Measurements from ENCODE around the gene ENTREP1. TPM values are rescaled to one million over a fixed set of nuclear protein-coding genes. Genes with fewer than 3 reads are reported as not detected.
"Not testable (repeated sequence)": the region's sequence is repeated elsewhere in the genome, so short reads cannot be mapped to it uniquely, and the experiment has no call there.

The ENTREP1 gene
- polyA plus RNA-seq (ENCODE audit: insufficient read length in 12 of 12) = 10 to 100 TPM in 11 of 12 donors, not detected in 1; 21.6 to 57.6 (median 35.4) TPM
- long read RNA-seq, donor 1 = 0 reads
- long read RNA-seq, donor 2, transcript FAM189A2-202 (11 exons, 2,648 nt) = major isoform, 8 of 23 reads
- long read RNA-seq, donor 2, partial matches to known transcripts = 15 of 23 reads
- long read RNA-seq, donor 2, other reads (novel, unspliced or antisense) = 0 of 23 reads
- long read RNA-seq, donor 3, full-length matches to known transcripts = 3 of 3 reads
- long read RNA-seq, donor 3, partial matches to known transcripts = 0 of 3 reads
- long read RNA-seq, donor 3, other reads (novel, unspliced or antisense) = 0 of 3 reads
- long read RNA-seq, donor 4, partial matches to known transcripts = 0 of 4 reads
- long read RNA-seq, donor 4, other reads (novel, unspliced or antisense) = 0 of 4 reads
- long read RNA-seq, donor 5 = 0 reads
- long read RNA-seq, donor 6, partial matches to known transcripts = 0 of 3 reads
- long read RNA-seq, donor 6, other reads (novel, unspliced or antisense) = 0 of 3 reads
- long read RNA-seq, donor 7 = 0 reads
- long read RNA-seq, donor 8, transcript FAM189A2-202 (11 exons, 2,648 nt) = major isoform, 11 of 13 reads
- long read RNA-seq, donor 8, partial matches to known transcripts = 0 of 13 reads
- long read RNA-seq, donor 8, other reads (novel, unspliced or antisense) = 0 of 13 reads
- long read RNA-seq, donor 9, partial matches to known transcripts = 5 of 6 reads
- long read RNA-seq, donor 9, other reads (novel, unspliced or antisense) = 0 of 6 reads
- long read RNA-seq, donor 10, transcript FAM189A2-202 (11 exons, 2,648 nt) = major isoform, 7 of 7 reads
- long read RNA-seq, donor 10, partial matches to known transcripts = 0 of 7 reads
- long read RNA-seq, donor 10, other reads (novel, unspliced or antisense) = 0 of 7 reads
- long read RNA-seq, donor 11, partial matches to known transcripts = 0 of 1 reads
- long read RNA-seq, donor 11, other reads (novel, unspliced or antisense) = 0 of 1 reads

- DNase-seq = peak; percentile 16
These were observed at the start of gene ENTREP1 for GRCh38 chr9:69324549-69325401. ENTREP1 (plus strand) TSS chr9:69325215; CDS start chr9:69325310, 95 bp downstream.

GRCh38 chr9:69276775-69277174 lies 48.2 kb upstream of the ENTREP1 start:
- DNase-seq = no peak

DNA sequence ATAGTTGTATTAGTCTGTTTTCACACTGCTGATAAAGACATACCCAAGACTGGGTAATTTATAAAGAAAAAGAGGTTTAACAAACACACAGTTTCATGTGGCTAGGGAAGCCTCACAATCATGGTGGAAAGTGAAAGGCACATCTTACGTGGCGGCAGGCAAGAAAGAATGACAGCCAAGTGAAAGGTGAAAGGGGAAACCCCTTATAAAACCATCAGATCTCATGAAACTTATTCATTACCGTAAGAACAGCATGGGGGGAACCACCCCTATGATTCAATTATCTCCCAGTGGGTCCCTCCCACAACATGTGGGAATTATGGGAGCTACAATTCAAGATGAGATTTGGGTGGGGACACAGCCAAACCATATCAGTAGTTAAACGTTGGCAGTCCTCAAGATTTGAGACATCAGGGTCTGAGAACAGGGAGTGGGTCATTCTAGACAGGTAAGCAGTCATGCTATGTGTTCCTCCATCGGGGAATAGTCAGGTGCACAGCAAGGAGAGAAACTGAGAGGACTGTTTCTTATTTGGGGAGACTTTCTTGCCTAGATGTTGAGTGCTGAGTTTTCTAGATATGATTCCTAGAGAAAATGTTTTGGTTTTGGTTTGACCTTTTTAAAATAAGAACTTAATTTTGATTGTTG lies 45.8 kb upstream of the ENTREP1 start:
- no peak for DNase-seq

DNA sequence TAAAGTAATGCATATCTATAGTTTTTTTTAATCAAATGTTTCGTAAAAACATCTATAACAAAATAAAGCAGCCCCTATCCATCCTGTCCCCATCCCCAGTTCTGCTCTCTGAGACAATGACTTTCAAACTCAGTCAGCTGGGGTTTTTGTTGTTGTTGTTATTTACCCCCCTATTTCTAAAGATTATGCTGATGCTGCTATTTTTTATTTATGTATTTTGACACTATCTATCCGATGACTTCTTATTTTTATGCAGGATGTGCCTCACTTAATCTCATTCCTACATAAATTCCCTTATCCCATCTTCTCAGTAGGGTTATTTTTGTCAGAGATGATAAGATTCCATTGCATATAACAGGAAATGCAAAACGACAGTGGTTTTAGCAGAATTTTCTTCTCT lies 45.3 kb upstream of the ENTREP1 start:
- no peak for DNase-seq

DNA sequence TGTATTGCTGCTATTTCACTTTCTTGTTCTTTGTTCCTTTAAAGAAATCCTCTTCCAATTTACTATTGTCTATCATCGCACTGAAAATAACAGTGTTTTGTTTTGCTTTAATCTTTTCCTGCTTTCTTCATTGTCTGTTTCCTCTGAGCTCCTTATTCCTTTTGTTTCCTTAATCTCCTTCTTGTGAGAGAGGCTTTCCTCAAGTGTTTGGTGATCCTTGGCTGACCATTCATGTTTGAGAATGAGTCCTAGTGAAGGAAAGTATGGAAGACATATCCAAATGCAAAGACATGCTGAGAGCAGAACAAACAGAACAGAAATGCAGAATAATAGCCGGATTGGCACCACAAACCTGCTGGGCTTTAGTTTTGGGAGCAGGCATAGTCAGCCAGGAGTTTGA lies 42.0 kb upstream of the ENTREP1 start:
- DNase-seq = no peak

DNA sequence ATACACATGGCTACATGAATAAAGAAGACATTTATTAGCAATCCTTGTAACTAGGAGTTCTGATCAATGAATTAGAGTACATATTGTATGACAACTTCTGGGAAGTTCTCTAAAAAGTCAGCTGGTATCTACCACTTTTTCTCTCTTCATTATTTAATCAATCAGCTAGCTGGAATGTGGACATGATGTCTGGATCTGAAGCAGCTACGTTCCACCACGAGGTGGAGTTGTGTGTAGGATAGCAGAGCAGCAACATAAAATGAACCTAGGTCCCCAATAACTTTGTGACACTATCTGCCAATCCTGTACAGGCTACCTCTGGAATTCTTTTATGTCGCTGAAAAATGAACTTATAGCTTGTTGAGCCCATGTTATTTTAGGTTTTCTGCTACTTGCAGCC lies 32.9 kb upstream of the ENTREP1 start:
- DNase-seq = no peak

DNA sequence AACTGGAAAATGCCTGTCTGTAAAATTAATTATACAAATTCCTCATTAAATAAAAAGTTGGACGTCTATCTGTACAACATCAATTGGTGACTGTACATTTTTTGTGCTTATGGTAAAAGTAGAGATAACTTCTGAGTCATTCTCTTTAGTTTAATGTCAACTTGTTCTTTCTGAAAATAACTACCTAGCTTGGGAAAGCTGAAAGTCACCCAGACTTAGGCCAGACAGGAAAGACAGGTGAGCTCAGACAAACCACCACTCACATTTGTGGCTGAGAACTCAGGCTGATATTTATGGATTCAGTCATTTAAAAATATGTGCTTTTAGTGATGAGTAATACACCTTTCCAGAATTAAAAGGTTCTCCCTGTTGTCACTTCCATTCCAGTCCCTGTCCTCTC lies 31.9 kb upstream of the ENTREP1 start:
- DNase-seq = no peak

DNA sequence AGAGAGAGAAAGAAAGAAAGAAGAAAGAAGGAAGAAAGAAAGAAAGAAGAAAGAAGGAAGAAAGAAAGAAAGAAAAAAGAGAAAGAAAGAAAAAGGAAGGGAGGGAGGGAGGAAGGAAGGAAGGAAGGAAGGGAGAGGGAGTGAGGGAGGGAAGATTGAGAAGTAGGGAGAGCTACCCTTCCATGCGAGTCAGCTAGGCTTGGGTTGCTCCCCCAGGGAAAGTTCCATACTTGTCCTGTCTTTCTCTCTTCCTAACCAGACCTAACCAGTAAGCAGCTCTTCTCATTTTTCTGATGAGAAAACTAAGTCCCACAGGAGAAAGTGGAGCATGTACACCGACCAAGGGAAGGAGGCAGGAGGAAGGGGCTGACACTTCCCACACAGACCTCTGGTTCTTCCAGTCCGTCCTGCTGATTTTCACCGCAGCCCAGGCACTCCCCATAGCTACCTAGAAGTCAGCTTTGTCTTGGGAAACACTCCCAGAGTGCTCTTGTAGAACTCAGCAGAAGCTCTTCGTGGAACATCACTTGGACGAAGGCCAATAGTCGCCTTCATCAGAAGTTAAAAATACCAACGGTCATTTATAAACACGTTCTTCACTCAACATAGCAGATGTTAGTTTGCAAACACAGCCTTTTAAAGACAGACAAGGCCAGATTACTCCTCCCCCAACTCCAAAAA lies 29.0 kb upstream of the ENTREP1 start:
- peak; percentile 38 for DNase-seq

DNA sequence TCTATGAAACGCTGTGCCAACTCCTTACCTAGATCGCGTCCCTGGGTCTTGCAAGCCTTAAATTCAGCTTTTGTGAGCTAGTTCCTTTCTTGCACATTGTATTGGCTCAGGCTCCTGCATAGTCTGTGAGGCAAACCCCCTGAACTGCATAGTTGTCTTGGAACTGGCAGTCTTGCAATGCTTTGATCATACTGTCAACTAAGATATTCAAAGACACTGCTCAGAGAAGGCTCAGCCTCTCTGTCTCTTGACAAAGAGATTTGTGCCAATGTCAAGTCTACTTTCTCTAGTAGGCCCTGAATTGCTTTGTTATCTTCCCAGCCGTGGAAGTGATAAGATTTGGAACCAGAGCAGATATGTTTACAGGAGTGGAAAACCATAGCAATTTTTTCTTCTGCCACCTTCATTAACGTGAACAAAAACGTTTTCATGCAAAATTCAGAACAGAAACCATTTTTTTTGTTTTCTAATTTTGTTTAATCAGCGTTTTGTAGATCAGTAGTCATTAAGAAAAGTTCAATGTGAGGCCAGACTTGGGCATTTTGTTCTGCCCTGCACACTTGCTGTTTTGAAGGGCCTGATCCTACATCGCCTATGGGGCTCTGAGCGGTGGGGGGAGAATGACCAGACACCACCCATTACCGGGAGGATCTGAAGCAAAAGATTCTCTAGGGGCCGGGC lies 27.6 kb upstream of the ENTREP1 start:
- DNase-seq = no peak

GRCh38 chr9:69299315-69299714 lies 25.7 kb upstream of the ENTREP1 start:
- no peak for DNase-seq

GRCh38 chr9:69299826-69300225 lies 25.2 kb upstream of the ENTREP1 start:
- no peak for DNase-seq

DNA sequence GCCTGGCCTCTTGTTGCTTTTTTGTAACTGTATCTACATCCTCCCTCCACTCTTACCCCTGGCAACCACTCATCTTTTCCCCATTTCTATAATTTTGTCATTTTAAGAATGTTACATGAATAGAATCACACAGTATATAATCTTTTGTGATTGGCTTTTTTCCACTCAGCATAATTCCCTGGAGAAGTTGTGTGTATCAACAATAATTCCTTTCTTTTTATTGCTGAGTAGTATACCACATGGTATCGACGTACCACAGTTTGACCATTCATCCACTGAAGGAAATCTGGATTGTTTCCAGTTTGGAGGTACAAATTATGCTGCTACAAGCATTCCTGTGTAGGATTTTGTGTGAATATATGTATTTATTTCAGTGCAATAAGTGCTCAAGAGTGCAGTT lies 21.7 kb upstream of the ENTREP1 start:
- DNase-seq = no peak

- DNase-seq = not testable (repeated sequence)
These were observed 18.0 kb upstream of the ENTREP1 start for GRCh38 chr9:69306895-69307445.

- peak; percentile 33 for DNase-seq
These were observed 17.4 kb upstream of the ENTREP1 start for GRCh38 chr9:69307446-69308205.

GRCh38 chr9:69308206-69308931 lies 16.6 kb upstream of the ENTREP1 start:
- no peak for DNase-seq

DNA sequence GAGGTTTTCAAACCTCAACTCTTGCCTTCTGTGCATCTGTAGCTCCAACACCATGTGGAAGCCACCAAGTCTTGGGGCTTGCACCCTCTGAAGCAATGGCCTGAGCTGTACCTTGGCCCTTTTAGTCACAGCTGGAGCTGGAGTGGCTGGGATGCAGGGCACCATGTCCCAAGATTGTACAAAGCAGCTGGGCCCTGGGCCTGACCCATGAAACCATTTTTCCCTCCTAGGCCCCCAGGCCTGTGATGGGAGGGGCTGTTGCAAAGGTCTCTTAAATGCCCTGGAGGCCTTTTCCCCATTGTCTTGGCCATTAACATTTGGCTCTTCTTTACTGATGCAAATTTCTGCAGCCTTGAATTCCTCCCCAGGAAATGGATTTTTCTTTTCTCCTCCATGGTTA lies 11.8 kb upstream of the ENTREP1 start:
- no peak for DNase-seq

- DNase-seq = no peak
These were observed 10.5 kb upstream of the ENTREP1 start for GRCh38 chr9:69314547-69314946.

GRCh38 chr9:69317081-69317480 lies 7.9 kb upstream of the ENTREP1 start:
- DNase-seq = no peak
